Caco-2 (cell line): ENCODE results near the gene PEX5. TPM values are rescaled to one million over a fixed set of nuclear protein-coding genes. Genes with fewer than 3 reads are reported as not detected.

Experiments used
- BruUV-seq: library from RNA; stranded (reverse); fragments of 400-500 nt; replicated peaks from 2 replicates; lab custom pipeline; 2021; lab: Mats Ljungman, UMichigan
- CTCF ChIA-PET: fragments of 300-600 bp; sonication (Branson Sonifier 250); formaldehyde crosslinking; loops from one replicate; lab custom pipeline; 2022; ENCODE audit warnings: antibody characterized with exemption; lab: Charles Lee
- POLR2A ChIA-PET: fragments of 300-600 bp; sonication (Branson Sonifier 250); formaldehyde crosslinking; loops from one replicate; lab custom pipeline; 2022; ENCODE audit warnings: antibody characterized with exemption; lab: Charles Lee
- DNase-seq, 2 experiments: peaks; one replicate each; pipeline versions ENCODE4 v3.0.0 to v3.0.0-alpha.2; 2020 to 2022
- H3K27me3 ChIP-seq: replicated peaks from 2 replicates; pipeline ENCODE4 v1.6.0; 2011; ENCODE audit warnings: low read length; ENCODE audit not compliant: control insufficient read depth, insufficient read depth
- H3K36me3 ChIP-seq: 2 replicates; pipeline ENCODE4 v1.5.1; 2011; ENCODE audit warnings: low read length; ENCODE audit not compliant: control insufficient read depth, insufficient read depth
- H3K4me1 ChIP-seq: fragments of 250-450 bp; sonication (Bioruptor Pico); 2 replicates; pipeline ENCODE4 v1.5.1; 2020; ENCODE audit warnings: mild to moderate bottlenecking
- H3K4me3 ChIP-seq: 2 replicates; pipeline ENCODE4 v1.5.1; 2011; ENCODE audit warnings: low read depth, mild to moderate bottlenecking, control low read depth, low read length
- H3K9me3 ChIP-seq: fragments of 250-450 bp; sonication (Bioruptor Pico); 2 replicates; pipeline ENCODE4 v1.5.1; 2020; ENCODE audit warnings: mild to moderate bottlenecking, moderate library complexity
- H3K27ac Mint-ChIP-seq: one replicate; pipeline ENCODE4 v1.8.0; 2022; ENCODE audit warnings: mixed read lengths; ENCODE audit not compliant: unreplicated experiment
- H3K27me3 Mint-ChIP-seq: one replicate; pipeline ENCODE4 v1.8.0; 2022; ENCODE audit warnings: mixed read lengths; ENCODE audit not compliant: insufficient read depth, unreplicated experiment
- H3K36me3 Mint-ChIP-seq: one replicate; pipeline ENCODE4 v1.8.0; 2022; ENCODE audit warnings: mild to moderate bottlenecking, mixed read lengths; ENCODE audit not compliant: insufficient read depth, unreplicated experiment
- H3K4me1 Mint-ChIP-seq: one replicate; pipeline ENCODE4 v1.8.0; 2022; ENCODE audit warnings: low read depth, mixed read lengths; ENCODE audit not compliant: unreplicated experiment
- H3K4me3 Mint-ChIP-seq: one replicate; pipeline ENCODE4 v1.8.0; 2022; ENCODE audit warnings: mild to moderate bottlenecking, moderate library complexity, mixed read lengths; ENCODE audit not compliant: unreplicated experiment
- H3K9me3 Mint-ChIP-seq: one replicate; pipeline ENCODE4 v1.8.0; 2022; ENCODE audit warnings: mixed read lengths; ENCODE audit not compliant: unreplicated experiment
- CTCF ChIP-seq, 2 experiments: fragments of 200-600 bp in 1 of 2; IDR thresholded peaks; 1 replicate in 1 of 2; 2 replicates in 1 of 2; pipeline versions ENCODE4 v1.5.1 to v1.8.0; 2011 to 2022; ENCODE audit warnings: antibody characterized with exemption in 1 of 2, control low read depth in 1 of 2, inconsistent platforms in 1 of 2, low read depth in 1 of 2, low read length in 1 of 2, mild to moderate bottlenecking in 1 of 2, moderate library complexity in 1 of 2; ENCODE audit not compliant: insufficient read depth in 1 of 2, severe bottlenecking in 1 of 2, unreplicated experiment in 1 of 2
- intact Hi-C: fragments of 100-400 bp; cut with micrococcal nuclease; formaldehyde crosslinking; loops from one replicate; pipeline ENCODE4 v1.10.0; 2022; ENCODE audit not compliant: unreplicated experiment
- total RNA-seq: library from RNA; stranded (reverse); gene quantifications from 2 replicates; pipeline ENCODE4 v1.2.3, GENCODE V29; 2022

The PEX5 gene
- total RNA-seq, 1 experiment from 2014 or later: 74.5 TPM

DNA sequence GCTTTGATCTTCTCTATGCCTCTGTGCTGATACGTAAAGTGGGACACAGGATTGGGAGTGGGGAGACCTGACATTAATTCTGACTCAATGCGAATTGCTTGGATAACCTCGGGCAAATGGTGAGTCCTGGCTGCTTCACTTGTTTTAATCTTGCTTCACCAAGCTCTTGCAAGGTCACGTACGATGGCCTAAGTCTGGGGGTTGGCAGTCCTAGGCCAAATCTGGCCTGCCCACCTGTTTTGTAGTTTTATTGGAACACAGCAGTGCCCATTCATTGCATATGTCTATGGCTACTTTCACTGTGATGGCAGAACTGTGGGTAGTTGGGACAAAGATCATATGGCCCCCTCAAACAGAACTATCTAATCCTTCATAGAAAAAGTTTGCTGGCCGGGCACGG lies 45.9 kb upstream of the PEX5 start:
- Mint-ChIP-seq H3K9me3 (no peaks in the 10 kb centered on the region), H3K36me3 (peaks cover 17% of the 10 kb centered on the region), H3K27ac (no peak overlapping the region), H3K4me3 (no peak overlapping the region), H3K4me1 (no peaks in the 10 kb centered on the region), H3K27me3 (no peaks in the 10 kb centered on the region)
- H3K36me3 ChIP-seq: no peaks in the 10 kb centered on the region
- H3K27me3 ChIP-seq: no peaks in the 10 kb centered on the region
- BruUV-seq: no TSS peak
- TF ChIP-seq CTCF (IDR thresholded peaks at IDR 0.05; ENCODE audit: insufficient read depth in 1 of 2, low read depth in 1 of 2, low read length in 1 of 2, severe bottlenecking in 1 of 2, unreplicated experiment in 1 of 2): no peak
- H3K9me3 ChIP-seq: no peaks in the 10 kb centered on the region
- ChIA-PET POLR2A (no interaction called here), CTCF (interaction anchor here (0.8 to 2.0 kb wide), 3 partner anchors 12 to 83 kb away, joined by 3 to 9 read pairs (median 6); partner anchors contain the start of gene C1S)
- intact Hi-C loops: no loop called here
- H3K4me3 ChIP-seq: no peak overlapping the region
- no peaks in the 10 kb centered on the region for H3K4me1 ChIP-seq
- DNase-seq: no peak

GRCh38 chr12:7144414-7145120 lies 44.9 kb upstream of the PEX5 start:
- H3K27me3 ChIP-seq: no peaks in the 10 kb centered on the region
- H3K36me3 ChIP-seq: no peaks in the 10 kb centered on the region
- H3K9me3 Mint-ChIP-seq: no peaks in the 10 kb centered on the region
- intact Hi-C loops: loop anchor here (1.0 kb wide), 1 partner anchor 84 kb away; the partner anchor contains the start of gene C1S
- H3K27ac Mint-ChIP-seq: no peak overlapping the region
- POLR2A ChIA-PET: no interaction called here
- DNase-seq: peak; percentile 34 to 42
- peaks cover 11% of the 10 kb centered on the region for H3K36me3 Mint-ChIP-seq
- no peaks in the 10 kb centered on the region for H3K4me1 Mint-ChIP-seq
- H3K27me3 Mint-ChIP-seq: no peaks in the 10 kb centered on the region
- H3K9me3 ChIP-seq: no peaks in the 10 kb centered on the region
- no peak overlapping the region for H3K4me3 Mint-ChIP-seq
- no peak overlapping the region for H3K4me3 ChIP-seq
- no TSS peak for BruUV-seq
- TF ChIP-seq CTCF (IDR thresholded peaks at IDR 0.05; ENCODE audit: insufficient read depth in 1 of 2, low read depth in 1 of 2, low read length in 1 of 2, severe bottlenecking in 1 of 2, unreplicated experiment in 1 of 2): peak; percentile 61 to 65
- no peaks in the 10 kb centered on the region for H3K4me1 ChIP-seq
- CTCF ChIA-PET: interaction anchor here (0.5 to 2.0 kb wide), 7 partner anchors 11 to 198 kb away, joined by 3 to 9 read pairs (median 3); partner anchors contain the start of gene C1S

DNA sequence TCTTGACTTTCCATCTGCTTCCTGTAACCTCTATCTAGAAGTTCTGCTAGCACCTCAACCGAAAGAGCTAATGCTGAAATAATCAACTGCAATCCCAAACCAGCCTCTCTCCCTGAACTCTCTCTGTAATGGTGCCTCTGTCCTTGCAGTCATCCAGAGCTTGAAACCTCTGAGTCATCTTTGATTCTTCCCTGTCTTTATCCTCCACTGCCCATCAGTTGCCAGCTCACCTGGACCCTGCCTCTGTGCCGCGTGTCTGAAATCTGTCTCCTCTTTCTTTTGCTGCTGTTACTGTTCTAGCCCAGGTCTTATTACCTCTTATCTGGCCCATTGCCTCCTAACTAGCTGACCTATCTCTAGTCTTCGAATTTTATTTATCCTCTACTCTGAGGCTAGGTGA lies 43.8 kb upstream of the PEX5 start:
- ChIA-PET CTCF (interaction anchor here (2.0 kb wide), 1 partner anchor 9 kb away, joined by 9 read pairs; no protein-coding TSS in a partner anchor), POLR2A (interaction anchor here (0.7 kb wide), 1 partner anchor 60 kb away, joined by 5 read pairs; no protein-coding TSS in a partner anchor)
- Mint-ChIP-seq H3K27ac (no peak overlapping the region), H3K4me3 (no peak overlapping the region), H3K4me1 (no peaks in the 10 kb centered on the region), H3K9me3 (no peaks in the 10 kb centered on the region), H3K36me3 (peaks cover 17% of the 10 kb centered on the region), H3K27me3 (no peaks in the 10 kb centered on the region)
- TF ChIP-seq CTCF (IDR thresholded peaks at IDR 0.05; ENCODE audit: insufficient read depth in 1 of 2, low read depth in 1 of 2, low read length in 1 of 2, severe bottlenecking in 1 of 2, unreplicated experiment in 1 of 2): no peak
- no peak for DNase-seq
- H3K27me3 ChIP-seq: no peaks in the 10 kb centered on the region
- no peaks in the 10 kb centered on the region for H3K9me3 ChIP-seq
- H3K4me1 ChIP-seq: no peaks in the 10 kb centered on the region
- no peaks in the 10 kb centered on the region; the same call in 1 of the 2 replicates for H3K36me3 ChIP-seq
- BruUV-seq: no TSS peak
- H3K4me3 ChIP-seq: no peak overlapping the region
- intact Hi-C loops: no loop called here
